HepG2 (cell line): ENCODE measurements around the gene HPD. TPM values are rescaled to one million over a fixed set of nuclear protein-coding genes. Genes with fewer than 3 reads are reported as not detected.
A peak's percentile ranks its signal among the peaks of the same experiment; 100 is the strongest.

Experiments
- DPF2 ChIP-seq: sonication (generic); formaldehyde crosslinking; IDR thresholded peaks from 2 replicates; pipeline ENCODE4 v1.4.0; 2020; ENCODE audit warnings: mild to moderate bottlenecking, low read depth, missing genetic modification reagents, borderline replicate concordance
- HHEX ChIP-seq: IDR thresholded peaks from 2 replicates; pipeline ENCODE4 v1.6.1; 2016; ENCODE audit warnings: control low read depth
- NKX3-1 ChIP-seq: sonication (generic); formaldehyde crosslinking; IDR thresholded peaks from 2 replicates; pipeline ENCODE4 v1.5.0; 2020; ENCODE audit warnings: missing genetic modification reagents
- PHF20 ChIP-seq: sonication (generic); formaldehyde crosslinking; IDR thresholded peaks from 2 replicates; pipeline ENCODE4 v1.5.0; 2020; ENCODE audit warnings: mild to moderate bottlenecking, missing genetic modification reagents
- SMARCE1 ChIP-seq: fragments of 450-650 bp; IDR thresholded peaks from 2 replicates; pipeline ENCODE4 v1.6.1; 2017; ENCODE audit warnings: borderline replicate concordance
- SOX6 ChIP-seq, 2 experiments: fragments of 450-650 bp in 1 of 2; sonication (generic) in 1 of 2; formaldehyde crosslinking in 1 of 2; IDR thresholded peaks; 2 replicates each; pipeline versions ENCODE4 v1.4.0 to v1.6.1; 2017 to 2020; ENCODE audit warnings: antibody characterized with exemption in 1 of 2, mild to moderate bottlenecking in 1 of 2, missing genetic modification reagents in 1 of 2
- ZNF230 ChIP-seq: sonication (generic); formaldehyde crosslinking; IDR thresholded peaks from 2 replicates; pipeline ENCODE4 v1.4.0; 2020; ENCODE audit warnings: mild to moderate bottlenecking, missing genetic modification reagents
- ZNF431 ChIP-seq: sonication (generic); formaldehyde crosslinking; IDR thresholded peaks from 2 replicates; pipeline ENCODE4 v1.9.0; 2022; ENCODE audit warnings: missing genetic modification reagents, low read depth, mild to moderate bottlenecking, borderline replicate concordance
- ZNF776 ChIP-seq: sonication (generic); formaldehyde crosslinking; IDR thresholded peaks from 2 replicates; pipeline ENCODE4 v1.4.0; 2020; ENCODE audit warnings: mild to moderate bottlenecking, missing genetic modification reagents
- ZNF781 ChIP-seq: sonication (generic); formaldehyde crosslinking; IDR thresholded peaks from 2 replicates; pipeline ENCODE4 v1.5.1; 2020; ENCODE audit warnings: borderline replicate concordance, mild to moderate bottlenecking, missing genetic modification reagents; ENCODE audit errors: not compliant biosample characterization
- polyA plus RNA-seq, 8 experiments: library from polyadenylated mRNA; depleted of rRNA in 3 of 8; stranded (reverse) in 7 of 8; unstranded in 1 of 8; fragments of >200 nt; fragmentation: Illumina TruSeq in 4 of 8; extraction: Trizol in 4 of 8; gene quantifications; 2 replicates each; pipeline versions ENCODE4 v1.2.1 to v1.2.3, GENCODE V29; 2011 to 2016; ENCODE audit warnings: low read depth in 4 of 8, missing spikeins in 1 of 8, mixed read lengths in 1 of 8; ENCODE audit not compliant: insufficient read depth in 1 of 8
- total RNA-seq, 5 experiments: library from RNA; depleted of rRNA; stranded (reverse); fragments of >200 nt; fragmentation: Illumina TruSeq; extraction: Trizol; gene quantifications; 2 replicates each; pipeline ENCODE4 v1.2.3, GENCODE V29; 2016; ENCODE audit warnings: low read depth in 1 of 5
- TF ChIP-seq, protein P1 (sequence below): IDR thresholded peaks from 2 replicates; pipeline ENCODE4 v1.6.1; 2016; ENCODE audit warnings: low read depth, missing genetic modification reagents, missing compliant biosample characterization
- TF ChIP-seq, protein P2 (sequence below): IDR thresholded peaks from 2 replicates; pipeline ENCODE4 v1.6.1; 2012; ENCODE audit warnings: low read depth, low read length, improper control_type of control experiment
- TF ChIP-seq, protein P3 (sequence below): IDR thresholded peaks from 2 replicates; pipeline ENCODE4 v1.6.1; 2016; ENCODE audit warnings: low read depth, borderline replicate concordance
- TF ChIP-seq, protein P4 (sequence below): sonication (generic); formaldehyde crosslinking; IDR thresholded peaks from 2 replicates; pipeline ENCODE4 v1.5.0; 2020; ENCODE audit warnings: mild to moderate bottlenecking, missing genetic modification reagents
- TF ChIP-seq, protein P5 (sequence below): sonication (generic); formaldehyde crosslinking; IDR thresholded peaks from 2 replicates; pipeline ENCODE4 v1.4.0; 2020; ENCODE audit warnings: mild to moderate bottlenecking, missing genetic modification reagents
- TF ChIP-seq, protein P6 (sequence below): sonication (generic); formaldehyde crosslinking; IDR thresholded peaks from 2 replicates; pipeline ENCODE4 v1.5.0; 2020; ENCODE audit warnings: missing genetic modification reagents, mild to moderate bottlenecking, borderline replicate concordance

The HPD gene
- total and polyA plus RNA-seq, 2 of the 13 experiments (the other 11 are each of a cell fraction or from before 2014, with no cell fraction given) = 120 to 195 TPM

DNA sequence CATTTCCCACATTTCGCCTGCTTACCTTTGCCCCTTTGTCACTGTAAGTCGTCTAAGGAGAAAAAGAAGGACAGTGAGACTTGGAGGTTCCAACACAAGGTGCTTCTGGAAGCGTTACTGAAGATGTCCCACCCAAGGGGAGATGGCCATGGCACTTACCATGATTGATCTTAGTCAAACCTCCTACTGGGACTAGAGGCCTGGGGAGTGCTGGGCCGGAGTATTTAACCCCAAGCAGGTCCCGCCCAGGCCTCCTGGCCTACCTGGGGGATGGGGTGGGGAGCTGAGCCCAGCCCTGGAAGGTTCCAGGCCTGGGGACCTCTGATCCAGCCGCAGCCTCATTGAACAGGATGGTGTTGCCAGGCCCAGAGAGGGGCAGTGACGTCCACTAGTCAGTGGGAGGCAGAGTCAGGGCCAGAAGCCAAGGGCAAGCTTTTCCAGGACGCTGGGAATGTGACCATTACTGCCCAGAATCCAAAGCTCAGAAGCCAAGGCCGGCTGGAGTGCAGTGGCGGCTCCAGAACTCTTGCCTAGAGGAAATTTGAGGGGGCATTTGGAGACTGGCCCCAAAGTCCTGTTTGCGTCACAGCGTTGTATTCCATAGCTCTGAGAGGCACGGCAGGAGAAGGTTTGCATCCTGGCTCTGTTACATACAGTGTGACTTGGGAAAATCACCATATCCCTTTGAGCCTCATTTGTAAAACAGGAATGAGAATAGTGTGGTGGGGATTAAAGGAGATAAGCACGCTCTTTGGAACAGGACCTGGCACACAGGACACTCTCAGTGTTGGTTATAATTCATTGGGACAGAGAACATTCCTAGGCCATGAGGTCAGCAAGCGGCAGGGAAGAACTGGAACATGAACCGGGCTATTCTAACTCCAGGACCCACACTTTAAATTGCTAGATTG is at the start of gene HPD (continued):
- TF ChIP-seq, protein P1, sequence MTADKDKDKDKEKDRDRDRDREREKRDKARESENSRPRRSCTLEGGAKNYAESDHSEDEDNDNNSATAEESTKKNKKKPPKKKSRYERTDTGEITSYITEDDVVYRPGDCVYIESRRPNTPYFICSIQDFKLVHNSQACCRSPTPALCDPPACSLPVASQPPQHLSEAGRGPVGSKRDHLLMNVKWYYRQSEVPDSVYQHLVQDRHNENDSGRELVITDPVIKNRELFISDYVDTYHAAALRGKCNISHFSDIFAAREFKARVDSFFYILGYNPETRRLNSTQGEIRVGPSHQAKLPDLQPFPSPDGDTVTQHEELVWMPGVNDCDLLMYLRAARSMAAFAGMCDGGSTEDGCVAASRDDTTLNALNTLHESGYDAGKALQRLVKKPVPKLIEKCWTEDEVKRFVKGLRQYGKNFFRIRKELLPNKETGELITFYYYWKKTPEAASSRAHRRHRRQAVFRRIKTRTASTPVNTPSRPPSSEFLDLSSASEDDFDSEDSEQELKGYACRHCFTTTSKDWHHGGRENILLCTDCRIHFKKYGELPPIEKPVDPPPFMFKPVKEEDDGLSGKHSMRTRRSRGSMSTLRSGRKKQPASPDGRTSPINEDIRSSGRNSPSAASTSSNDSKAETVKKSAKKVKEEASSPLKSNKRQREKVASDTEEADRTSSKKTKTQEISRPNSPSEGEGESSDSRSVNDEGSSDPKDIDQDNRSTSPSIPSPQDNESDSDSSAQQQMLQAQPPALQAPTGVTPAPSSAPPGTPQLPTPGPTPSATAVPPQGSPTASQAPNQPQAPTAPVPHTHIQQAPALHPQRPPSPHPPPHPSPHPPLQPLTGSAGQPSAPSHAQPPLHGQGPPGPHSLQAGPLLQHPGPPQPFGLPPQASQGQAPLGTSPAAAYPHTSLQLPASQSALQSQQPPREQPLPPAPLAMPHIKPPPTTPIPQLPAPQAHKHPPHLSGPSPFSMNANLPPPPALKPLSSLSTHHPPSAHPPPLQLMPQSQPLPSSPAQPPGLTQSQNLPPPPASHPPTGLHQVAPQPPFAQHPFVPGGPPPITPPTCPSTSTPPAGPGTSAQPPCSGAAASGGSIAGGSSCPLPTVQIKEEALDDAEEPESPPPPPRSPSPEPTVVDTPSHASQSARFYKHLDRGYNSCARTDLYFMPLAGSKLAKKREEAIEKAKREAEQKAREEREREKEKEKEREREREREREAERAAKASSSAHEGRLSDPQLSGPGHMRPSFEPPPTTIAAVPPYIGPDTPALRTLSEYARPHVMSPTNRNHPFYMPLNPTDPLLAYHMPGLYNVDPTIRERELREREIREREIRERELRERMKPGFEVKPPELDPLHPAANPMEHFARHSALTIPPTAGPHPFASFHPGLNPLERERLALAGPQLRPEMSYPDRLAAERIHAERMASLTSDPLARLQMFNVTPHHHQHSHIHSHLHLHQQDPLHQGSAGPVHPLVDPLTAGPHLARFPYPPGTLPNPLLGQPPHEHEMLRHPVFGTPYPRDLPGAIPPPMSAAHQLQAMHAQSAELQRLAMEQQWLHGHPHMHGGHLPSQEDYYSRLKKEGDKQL (CRISPR knock-in tag) = no peak
- TF ChIP-seq SMARCE1 = no peak
- TF ChIP-seq, protein P2, sequence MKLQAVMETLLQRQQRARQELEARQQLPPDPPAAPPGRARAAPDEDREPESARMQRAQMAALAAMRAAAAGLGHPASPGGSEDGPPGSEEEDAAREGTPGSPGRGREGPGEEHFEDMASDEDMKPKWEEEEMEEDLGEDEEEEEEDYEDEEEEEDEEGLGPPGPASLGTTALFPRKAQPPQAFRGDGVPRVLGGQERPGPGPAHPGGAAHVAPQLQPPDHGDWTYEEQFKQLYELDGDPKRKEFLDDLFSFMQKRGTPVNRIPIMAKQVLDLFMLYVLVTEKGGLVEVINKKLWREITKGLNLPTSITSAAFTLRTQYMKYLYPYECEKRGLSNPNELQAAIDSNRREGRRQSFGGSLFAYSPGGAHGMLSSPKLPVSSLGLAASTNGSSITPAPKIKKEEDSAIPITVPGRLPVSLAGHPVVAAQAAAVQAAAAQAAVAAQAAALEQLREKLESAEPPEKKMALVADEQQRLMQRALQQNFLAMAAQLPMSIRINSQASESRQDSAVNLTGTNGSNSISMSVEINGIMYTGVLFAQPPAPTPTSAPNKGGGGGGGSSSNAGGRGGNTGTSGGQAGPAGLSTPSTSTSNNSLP = peak; percentile 16; the same call in 1 of the 2 replicates
- TF ChIP-seq, protein P3, sequence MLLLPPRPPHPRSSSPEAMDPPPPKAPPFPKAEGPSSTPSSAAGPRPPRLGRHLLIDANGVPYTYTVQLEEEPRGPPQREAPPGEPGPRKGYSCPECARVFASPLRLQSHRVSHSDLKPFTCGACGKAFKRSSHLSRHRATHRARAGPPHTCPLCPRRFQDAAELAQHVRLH = peak; percentile 20; the same call in 1 of the 2 replicates
- TF ChIP-seq PHF20 (CRISPR knock-in tag) = no peak
- no peak for TF ChIP-seq ZNF781 (CRISPR knock-in tag)
- TF ChIP-seq ZNF230 (CRISPR knock-in tag) = no peak
- TF ChIP-seq, protein P4, sequence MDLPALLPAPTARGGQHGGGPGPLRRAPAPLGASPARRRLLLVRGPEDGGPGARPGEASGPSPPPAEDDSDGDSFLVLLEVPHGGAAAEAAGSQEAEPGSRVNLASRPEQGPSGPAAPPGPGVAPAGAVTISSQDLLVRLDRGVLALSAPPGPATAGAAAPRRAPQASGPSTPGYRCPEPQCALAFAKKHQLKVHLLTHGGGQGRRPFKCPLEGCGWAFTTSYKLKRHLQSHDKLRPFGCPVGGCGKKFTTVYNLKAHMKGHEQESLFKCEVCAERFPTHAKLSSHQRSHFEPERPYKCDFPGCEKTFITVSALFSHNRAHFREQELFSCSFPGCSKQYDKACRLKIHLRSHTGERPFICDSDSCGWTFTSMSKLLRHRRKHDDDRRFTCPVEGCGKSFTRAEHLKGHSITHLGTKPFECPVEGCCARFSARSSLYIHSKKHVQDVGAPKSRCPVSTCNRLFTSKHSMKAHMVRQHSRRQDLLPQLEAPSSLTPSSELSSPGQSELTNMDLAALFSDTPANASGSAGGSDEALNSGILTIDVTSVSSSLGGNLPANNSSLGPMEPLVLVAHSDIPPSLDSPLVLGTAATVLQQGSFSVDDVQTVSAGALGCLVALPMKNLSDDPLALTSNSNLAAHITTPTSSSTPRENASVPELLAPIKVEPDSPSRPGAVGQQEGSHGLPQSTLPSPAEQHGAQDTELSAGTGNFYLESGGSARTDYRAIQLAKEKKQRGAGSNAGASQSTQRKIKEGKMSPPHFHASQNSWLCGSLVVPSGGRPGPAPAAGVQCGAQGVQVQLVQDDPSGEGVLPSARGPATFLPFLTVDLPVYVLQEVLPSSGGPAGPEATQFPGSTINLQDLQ (CRISPR knock-in tag) = 0 out of 2 replicates have a peak, but pooled peaks have one; percentile 48
- TF ChIP-seq, protein P5, sequence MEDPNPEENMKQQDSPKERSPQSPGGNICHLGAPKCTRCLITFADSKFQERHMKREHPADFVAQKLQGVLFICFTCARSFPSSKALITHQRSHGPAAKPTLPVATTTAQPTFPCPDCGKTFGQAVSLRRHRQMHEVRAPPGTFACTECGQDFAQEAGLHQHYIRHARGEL (CRISPR knock-in tag) = no peak
- TF ChIP-seq ZNF431 (CRISPR knock-in tag) = no peak
- no peak for TF ChIP-seq HHEX (CRISPR knock-in tag)
- no peak for TF ChIP-seq ZNF776 (CRISPR knock-in tag)
- no peak for TF ChIP-seq SOX6 (IDR thresholded peaks at IDR 0.05)
- TF ChIP-seq SOX6 (CRISPR knock-in tag; IDR thresholded peaks at IDR 0.05) = peak; percentile 78
- 0 out of 2 replicates have a peak, but pooled peaks have one; percentile 34 for TF ChIP-seq NKX3-1 (CRISPR knock-in tag)
- TF ChIP-seq DPF2 (CRISPR knock-in tag) = no peak
- TF ChIP-seq, protein P6, sequence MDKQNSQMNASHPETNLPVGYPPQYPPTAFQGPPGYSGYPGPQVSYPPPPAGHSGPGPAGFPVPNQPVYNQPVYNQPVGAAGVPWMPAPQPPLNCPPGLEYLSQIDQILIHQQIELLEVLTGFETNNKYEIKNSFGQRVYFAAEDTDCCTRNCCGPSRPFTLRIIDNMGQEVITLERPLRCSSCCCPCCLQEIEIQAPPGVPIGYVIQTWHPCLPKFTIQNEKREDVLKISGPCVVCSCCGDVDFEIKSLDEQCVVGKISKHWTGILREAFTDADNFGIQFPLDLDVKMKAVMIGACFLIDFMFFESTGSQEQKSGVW (CRISPR knock-in tag) = no peak
